Measurements from ENCODE around the gene CAMTA2. TPM values are rescaled to one million over a fixed set of nuclear protein-coding genes. Genes with fewer than 3 reads are reported as not detected.
A peak's percentile ranks its signal among the peaks of the same experiment; 100 is the strongest.

Gene CAMTA2
- total RNA-seq, 1 experiment from 2014 or later: 126 TPM

- no peak for TF ChIP-seq CTCF (IDR thresholded peaks at IDR 0.05; ENCODE audit: unreplicated experiment)
- Mint-ChIP-seq H3K9me3 (ENCODE audit: unreplicated experiment) (no peaks in the 10 kb centered on the region), H3K27me3 (ENCODE audit: insufficient read depth, unreplicated experiment) (no peaks in the 10 kb centered on the region), H3K27ac (ENCODE audit: low read depth, unreplicated experiment) (no peak overlapping the region), H3K4me1 (ENCODE audit: insufficient read depth, unreplicated experiment) (peaks cover 15% of the 10 kb centered on the region), H3K4me3 (ENCODE audit: unreplicated experiment) (no peak overlapping the region), H3K36me3 (ENCODE audit: insufficient read depth, unreplicated experiment) (peaks cover 54% of the 10 kb centered on the region)
- intact Hi-C loops (cut with micrococcal nuclease): no loop called here
- CTCF ChIA-PET: interaction anchor here (0.6 to 0.9 kb wide), 3 partner anchors 9 to 91 kb away, joined by 3 to 5 read pairs (median 4); partner anchors contain the start of genes RNF167 and SLC25A11
- no peak for DNase-seq (ENCODE audit: unreplicated experiment)
- BruUV-seq (replicated peaks): no TSS peak
- POLR2A ChIA-PET: interaction anchor here (1.0 to 13.3 kb wide), 2 partner anchors 9 to 23 kb away, joined by 4 to 639 read pairs; partner anchors contain the start of genes ENO3, PFN1, RNF167 and SLC25A11
These were observed 15.6 kb downstream of the CAMTA2 start for GRCh38 chr17:4971826-4972225.

- H3K9me3 Mint-ChIP-seq (ENCODE audit: unreplicated experiment): no peaks in the 10 kb centered on the region
- intact Hi-C loops (cut with micrococcal nuclease): no loop called here
- ChIA-PET CTCF (interaction anchor here (0.7 to 2.4 kb wide), 8 partner anchors 10 to 61 kb away, joined by 3 to 12 read pairs (median 4); partner anchors contain the start of genes CAMTA2, RNF167 and SLC25A11), POLR2A (interaction anchor here (0.5 to 13.3 kb wide), 7 partner anchors 8 to 136 kb away, joined by 3 to 639 read pairs (median 10); partner anchors contain the start of genes CAMTA2, ENO3, INCA1 and KIF1C)
- no peaks in the 10 kb centered on the region for H3K27me3 Mint-ChIP-seq (ENCODE audit: insufficient read depth, unreplicated experiment)
- peaks cover 19% of the 10 kb centered on the region for H3K4me1 Mint-ChIP-seq (ENCODE audit: insufficient read depth, unreplicated experiment)
- no TSS peak for BruUV-seq (replicated peaks)
- H3K36me3 Mint-ChIP-seq (ENCODE audit: insufficient read depth, unreplicated experiment): peaks cover 50% of the 10 kb centered on the region
- no peak for DNase-seq (ENCODE audit: unreplicated experiment)
- TF ChIP-seq CTCF (IDR thresholded peaks at IDR 0.05; ENCODE audit: unreplicated experiment): no peak
- H3K4me3 Mint-ChIP-seq (ENCODE audit: unreplicated experiment): no peak overlapping the region
- no peak overlapping the region for H3K27ac Mint-ChIP-seq (ENCODE audit: low read depth, unreplicated experiment)
These were observed 17.2 kb downstream of the CAMTA2 start for GRCh38 chr17:4970273-4970672.

- TSS peak; percentile 69 for BruUV-seq (replicated peaks)
- ChIA-PET CTCF (interaction anchor here (0.6 to 2.4 kb wide), 7 partner anchors 17 to 97 kb away, joined by 3 to 12 read pairs (median 4); partner anchors contain the start of genes CAMTA2, RNF167 and SLC25A11), POLR2A (interaction anchor here (0.7 to 13.3 kb wide), 12 partner anchors 9 to 266 kb away, joined by 3 to 639 read pairs (median 8); partner anchors contain the start of genes CAMTA2, ENO3, INCA1 and KIF1C)
- H3K4me1 Mint-ChIP-seq (ENCODE audit: insufficient read depth, unreplicated experiment): peaks cover 15% of the 10 kb centered on the region
- no peak overlapping the region for H3K4me3 Mint-ChIP-seq (ENCODE audit: unreplicated experiment)
- no peaks in the 10 kb centered on the region for H3K27me3 Mint-ChIP-seq (ENCODE audit: insufficient read depth, unreplicated experiment)
- TF ChIP-seq CTCF (IDR thresholded peaks at IDR 0.05; ENCODE audit: unreplicated experiment): no peak
- H3K9me3 Mint-ChIP-seq (ENCODE audit: unreplicated experiment): no peaks in the 10 kb centered on the region
- no peak overlapping the region for H3K27ac Mint-ChIP-seq (ENCODE audit: low read depth, unreplicated experiment)
- peaks cover 44% of the 10 kb centered on the region for H3K36me3 Mint-ChIP-seq (ENCODE audit: insufficient read depth, unreplicated experiment)
- intact Hi-C loops (cut with micrococcal nuclease): loop anchor here (1.0 kb wide), 2 partner anchors 20 to 60 kb away; no protein-coding TSS in a partner anchor
- DNase-seq (ENCODE audit: unreplicated experiment): peak; percentile 9
These were observed 17.8 kb downstream of the CAMTA2 start for GRCh38 chr17:4969551-4970173.

- POLR2A ChIA-PET: interaction anchor here (0.7 to 13.3 kb wide), 13 partner anchors 9 to 266 kb away, joined by 3 to 639 read pairs (median 7); partner anchors contain the start of genes CAMTA2, ENO3, INCA1 and KIF1C
These were observed 18.4 kb downstream of the CAMTA2 start for GRCh38 chr17:4969047-4969550.

More at GRCh38 chr17:4969047-4969550, 18.4 kb downstream of the CAMTA2 start:
- peaks cover 42% of the 10 kb centered on the region for H3K36me3 Mint-ChIP-seq (ENCODE audit: insufficient read depth, unreplicated experiment)
- CTCF ChIA-PET: interaction anchor here (0.6 to 2.4 kb wide), 5 partner anchors 18 to 98 kb away, joined by 3 to 12 read pairs (median 4); no protein-coding TSS in a partner anchor
- H3K4me3 Mint-ChIP-seq (ENCODE audit: unreplicated experiment): no peak overlapping the region
- no peak for TF ChIP-seq CTCF (IDR thresholded peaks at IDR 0.05; ENCODE audit: unreplicated experiment)
- no peak overlapping the region for H3K27ac Mint-ChIP-seq (ENCODE audit: low read depth, unreplicated experiment)
- BruUV-seq (replicated peaks): no TSS peak
- H3K4me1 Mint-ChIP-seq (ENCODE audit: insufficient read depth, unreplicated experiment): peaks cover 15% of the 10 kb centered on the region
- intact Hi-C loops (cut with micrococcal nuclease): loop anchor here (1.0 kb wide), 2 partner anchors 20 to 60 kb away; no protein-coding TSS in a partner anchor
- H3K27me3 Mint-ChIP-seq (ENCODE audit: insufficient read depth, unreplicated experiment): no peaks in the 10 kb centered on the region
- DNase-seq (ENCODE audit: unreplicated experiment): peak; percentile 92
- H3K9me3 Mint-ChIP-seq (ENCODE audit: unreplicated experiment): no peaks in the 10 kb centered on the region
